ENCODE data around the gene SHANK3.
"Not testable (repeated sequence)": the region's sequence is repeated elsewhere in the genome, so short reads cannot be mapped to it uniquely, and the experiment has no call there.

The SHANK3 gene

GRCh38 chr22:50627642-50628542 is 44.7 kb upstream of the SHANK3 start, which contains the start of gene ARSA:
Gene ARSA, minus strand, starts transcription at chr22:50628152. Its CDS starts 373 bp downstream, at chr22:50627779.
- FAIRE-seq (no peak), DNase-seq (ENCODE audit: insufficient read length, low spot score) (no peak)
- TF ChIP-seq, protein P1, sequence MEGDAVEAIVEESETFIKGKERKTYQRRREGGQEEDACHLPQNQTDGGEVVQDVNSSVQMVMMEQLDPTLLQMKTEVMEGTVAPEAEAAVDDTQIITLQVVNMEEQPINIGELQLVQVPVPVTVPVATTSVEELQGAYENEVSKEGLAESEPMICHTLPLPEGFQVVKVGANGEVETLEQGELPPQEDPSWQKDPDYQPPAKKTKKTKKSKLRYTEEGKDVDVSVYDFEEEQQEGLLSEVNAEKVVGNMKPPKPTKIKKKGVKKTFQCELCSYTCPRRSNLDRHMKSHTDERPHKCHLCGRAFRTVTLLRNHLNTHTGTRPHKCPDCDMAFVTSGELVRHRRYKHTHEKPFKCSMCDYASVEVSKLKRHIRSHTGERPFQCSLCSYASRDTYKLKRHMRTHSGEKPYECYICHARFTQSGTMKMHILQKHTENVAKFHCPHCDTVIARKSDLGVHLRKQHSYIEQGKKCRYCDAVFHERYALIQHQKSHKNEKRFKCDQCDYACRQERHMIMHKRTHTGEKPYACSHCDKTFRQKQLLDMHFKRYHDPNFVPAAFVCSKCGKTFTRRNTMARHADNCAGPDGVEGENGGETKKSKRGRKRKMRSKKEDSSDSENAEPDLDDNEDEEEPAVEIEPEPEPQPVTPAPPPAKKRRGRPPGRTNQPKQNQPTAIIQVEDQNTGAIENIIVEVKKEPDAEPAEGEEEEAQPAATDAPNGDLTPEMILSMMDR (IDR thresholded peaks at IDR 0.05; ENCODE audit: insufficient read depth, missing control alignments): peak; percentile 29

- DNase-seq (ENCODE audit: insufficient read length, low spot score) (no peak), FAIRE-seq (no peak)
- TF ChIP-seq, protein P1 (IDR thresholded peaks at IDR 0.05; ENCODE audit: insufficient read depth, missing control alignments): no peak
These were observed 44.0 kb upstream of the SHANK3 start for GRCh38 chr22:50628543-50629134.

DNA sequence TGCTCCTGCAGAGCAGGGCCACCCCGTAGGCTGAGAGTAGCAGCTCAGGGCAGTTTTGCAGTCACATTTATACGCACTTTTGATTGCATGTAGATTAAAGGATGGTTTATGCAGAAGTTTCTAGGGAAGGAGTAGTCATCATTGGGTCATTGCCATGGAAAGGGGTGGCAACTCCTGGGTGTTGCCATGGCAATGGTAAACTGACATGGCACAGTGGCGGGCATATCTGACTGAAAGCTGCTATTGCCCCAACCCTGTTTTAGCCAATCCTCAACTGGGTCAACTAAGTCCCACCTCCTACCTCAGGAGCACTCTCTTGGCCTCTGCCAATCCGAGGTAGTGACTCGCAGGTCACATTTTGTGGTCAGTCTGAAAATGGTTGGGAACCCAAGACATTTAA is 42.2 kb upstream of the SHANK3 start:
- no peak for DNase-seq (ENCODE audit: insufficient read length, low spot score)
- TF ChIP-seq, protein P1 (IDR thresholded peaks at IDR 0.05; ENCODE audit: insufficient read depth, missing control alignments): no peak
- no peak for FAIRE-seq

DNA sequence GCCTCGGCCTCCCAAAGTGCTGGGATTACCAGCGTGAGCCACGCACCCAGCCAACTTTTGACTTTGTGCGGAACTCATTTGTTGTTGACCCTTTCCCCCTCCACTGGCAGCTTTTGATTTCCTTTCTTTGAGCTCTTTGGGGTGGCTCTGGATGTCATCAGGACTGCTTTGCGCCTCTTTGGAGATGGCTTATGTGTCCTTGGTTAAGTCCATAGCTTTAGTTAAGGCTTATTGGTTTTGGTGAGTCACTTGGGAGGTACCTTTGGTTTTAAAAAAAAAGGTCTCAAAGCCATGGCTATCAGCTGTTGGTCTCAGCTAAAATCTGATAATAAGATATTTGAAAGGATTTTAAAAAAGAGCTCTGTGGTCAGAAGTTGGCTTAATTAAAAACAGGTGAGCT is 39.5 kb upstream of the SHANK3 start:
- DNase-seq (ENCODE audit: insufficient read length, low spot score) (no peak), FAIRE-seq (no peak)
- TF ChIP-seq, protein P1 (IDR thresholded peaks at IDR 0.05; ENCODE audit: insufficient read depth, missing control alignments): no peak

GRCh38 chr22:50633771-50634170 is 38.9 kb upstream of the SHANK3 start:
- TF ChIP-seq, protein P1 (IDR thresholded peaks at IDR 0.05; ENCODE audit: insufficient read depth, missing control alignments): no peak
- no peak for FAIRE-seq
- no peak for DNase-seq (ENCODE audit: insufficient read length, low spot score)

GRCh38 chr22:50635591-50635990 is 37.0 kb upstream of the SHANK3 start:
- DNase-seq (ENCODE audit: insufficient read length, low spot score) (no peak), FAIRE-seq (no peak)
- TF ChIP-seq, protein P1 (IDR thresholded peaks at IDR 0.05; ENCODE audit: insufficient read depth, missing control alignments): no peak

GRCh38 chr22:50640296-50640695 is 32.3 kb upstream of the SHANK3 start:
- FAIRE-seq; DNase-seq (ENCODE audit: insufficient read length, low spot score): not testable (repeated sequence)
